Stimulated activated CD4-positive, alpha-beta T cell treated with anti-CD3 and anti-CD28 coated beads, Interleukin-2, amount 100 ng/mL, for 48 hours (primary cell): ENCODE measurements around the gene LRRFIP1.

Source experiments
- DNase-seq, 2 donors: peaks; one replicate each; pipeline ENCODE4 v3.0.0-alpha.2; 2020

The LRRFIP1 gene

GRCh38 chr2:237706257-237706656 is 78.9 kb downstream of the LRRFIP1 start:
- DNase-seq, result no peak

DNA sequence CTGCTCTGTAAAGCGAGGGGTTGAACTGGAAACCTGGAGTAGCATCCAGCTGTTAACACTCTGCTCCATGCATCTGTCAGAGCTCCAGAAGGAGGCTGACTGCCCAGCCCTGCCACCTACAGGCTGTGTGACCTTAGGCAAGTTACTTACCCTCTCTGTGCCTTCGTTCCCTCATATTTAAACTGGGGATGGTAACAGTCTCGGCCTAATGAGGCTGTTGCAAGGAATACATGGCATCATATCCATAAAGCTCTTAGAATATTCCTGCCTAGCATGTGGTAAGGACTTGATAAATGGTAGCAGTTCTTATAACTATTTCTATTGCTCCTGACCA is 80.6 kb downstream of the LRRFIP1 start:
- no peak for DNase-seq

- no peak for DNase-seq
Measured at GRCh38 chr2:237708491-237708890, 81.1 kb downstream of the LRRFIP1 start.

GRCh38 chr2:237708961-237709360 is 81.6 kb downstream of the LRRFIP1 start:
- no peak for DNase-seq

- DNase-seq, result no peak
Measured at GRCh38 chr2:237711458-237712150, 84.2 kb downstream of the LRRFIP1 start.

- DNase-seq, result no peak
Measured at GRCh38 chr2:237712477-237713377, 85.3 kb downstream of the LRRFIP1 start.

- DNase-seq, result no peak
Measured at GRCh38 chr2:237714690-237715458, 87.5 kb downstream of the LRRFIP1 start.

- DNase-seq, result no peak
Measured at GRCh38 chr2:237715459-237715947, 88.1 kb downstream of the LRRFIP1 start.

GRCh38 chr2:237716011-237716410 is 88.6 kb downstream of the LRRFIP1 start:
- DNase-seq, result no peak

- no peak for DNase-seq
Measured at GRCh38 chr2:237717366-237718276, 90.2 kb downstream of the LRRFIP1 start.

- DNase-seq, result no peak
Measured at GRCh38 chr2:237718277-237718634, 90.9 kb downstream of the LRRFIP1 start.

GRCh38 chr2:237720444-237720843 is 93.1 kb downstream of the LRRFIP1 start:
- DNase-seq, result no peak

- DNase-seq, result no peak
Measured at GRCh38 chr2:237720957-237721356, 93.6 kb downstream of the LRRFIP1 start.

DNA sequence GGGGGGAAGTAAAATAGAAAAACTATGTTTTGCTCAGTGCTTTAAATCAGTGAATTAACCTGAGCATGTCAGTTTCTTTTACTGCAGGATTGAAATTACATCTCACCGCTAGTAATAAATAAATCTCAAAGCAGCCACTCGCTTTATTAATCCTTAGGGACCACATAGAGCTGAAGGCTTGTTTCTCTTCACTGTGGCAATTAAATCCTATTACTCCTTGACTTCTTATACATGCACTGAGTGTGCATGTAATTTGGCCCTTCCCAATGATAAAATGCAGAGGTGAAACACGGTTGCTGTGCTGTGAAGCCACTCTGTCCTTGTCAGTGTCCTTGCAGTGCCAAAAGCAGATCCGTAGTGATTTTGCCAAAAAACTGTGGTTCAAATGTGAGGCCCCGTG is 94.1 kb downstream of the LRRFIP1 start:
- no peak for DNase-seq

DNA sequence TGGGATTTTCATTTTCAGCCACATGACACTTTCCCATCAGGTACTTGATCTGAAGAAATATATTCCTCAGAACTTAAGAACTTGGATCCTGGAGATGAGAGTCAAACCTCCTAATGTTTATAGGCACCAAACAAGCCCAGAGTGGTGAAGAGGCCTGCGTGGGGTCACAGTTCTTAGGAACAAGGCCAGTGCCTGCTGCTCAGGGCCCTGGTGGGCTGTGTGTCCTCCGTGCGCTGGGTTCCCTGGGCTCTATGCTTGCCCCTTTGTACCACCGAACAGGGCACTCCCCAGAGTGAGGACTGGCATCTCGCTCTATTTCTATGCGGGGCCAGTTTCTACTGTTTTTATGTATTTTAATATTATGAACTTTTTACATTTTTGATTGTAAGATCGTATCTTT is 95.2 kb downstream of the LRRFIP1 start:
- DNase-seq, result no peak

DNA sequence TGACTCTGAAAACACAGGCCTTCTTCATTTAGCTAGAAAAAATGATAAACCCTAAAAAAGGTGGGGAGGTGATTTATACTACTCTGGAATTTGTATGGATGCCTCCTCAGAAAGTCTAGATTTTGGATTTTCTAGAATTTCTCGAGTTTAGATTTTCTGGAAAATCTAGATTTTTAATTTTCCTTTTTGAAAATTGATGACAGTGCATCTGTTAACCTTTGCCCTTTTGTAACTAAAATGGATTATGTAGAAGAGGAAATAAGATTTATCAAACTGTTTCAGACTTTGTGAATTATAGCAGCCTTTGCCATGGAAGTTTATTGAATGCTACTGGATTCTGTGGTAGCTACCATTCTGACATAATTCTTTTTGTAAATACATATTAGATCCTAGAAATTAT is 95.6 kb downstream of the LRRFIP1 start:
- no peak for DNase-seq

DNA sequence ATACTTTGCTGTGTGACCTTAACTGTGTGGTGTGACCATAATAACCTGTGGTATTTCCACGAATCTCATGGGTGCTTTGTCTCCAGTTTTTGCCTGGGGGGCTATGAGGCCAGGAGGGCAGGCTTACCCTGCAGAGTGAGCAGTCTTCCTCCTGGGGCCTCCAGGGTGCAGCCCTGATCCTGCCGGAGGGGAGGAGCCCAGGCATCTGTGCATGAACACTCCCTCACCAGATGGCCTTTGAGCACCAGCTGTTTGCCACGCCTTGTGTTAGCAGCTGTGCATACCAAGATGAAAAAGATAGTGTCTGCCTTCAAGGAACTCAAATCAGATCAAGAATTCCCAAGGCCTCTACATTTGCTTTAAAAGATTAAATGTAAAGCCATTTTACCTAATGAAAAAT is 96.2 kb downstream of the LRRFIP1 start:
- DNase-seq, result no peak

- no peak for DNase-seq
Measured at GRCh38 chr2:237724811-237725478, 97.6 kb downstream of the LRRFIP1 start.

DNA sequence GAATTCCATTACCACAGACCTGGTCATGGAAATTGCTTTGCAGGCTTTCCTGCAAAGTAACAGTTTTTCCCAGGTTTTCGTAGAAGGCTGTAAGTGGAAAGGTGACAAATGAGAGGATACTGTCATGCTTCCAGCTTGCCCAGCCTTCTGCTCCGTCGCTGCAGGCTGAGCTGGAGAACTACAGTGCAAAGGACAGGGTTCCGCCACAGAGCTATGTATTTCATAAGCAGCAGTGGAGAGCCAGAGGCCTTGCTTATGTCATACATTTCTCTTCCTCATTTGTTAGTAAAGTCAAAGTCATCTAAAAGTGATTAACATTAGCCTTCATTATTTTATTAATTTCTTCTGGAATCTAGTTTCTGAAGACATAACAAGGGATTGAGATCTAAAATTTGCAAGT is 98.3 kb downstream of the LRRFIP1 start:
- no peak for DNase-seq

- DNase-seq, result no peak
Measured at GRCh38 chr2:237726401-237726830, 99.0 kb downstream of the LRRFIP1 start.

- no peak for DNase-seq
Measured at GRCh38 chr2:237727363-237727762, 100.0 kb downstream of the LRRFIP1 start.
